Neural cell (in vitro differentiated cells): ENCODE data around the gene GTF2IRD1. TPM values are rescaled to one million over a fixed set of nuclear protein-coding genes. Genes with fewer than 3 reads are reported as not detected.

ENCODE experiments used
- H2AFZ ChIP-seq: fragments of 200-600, 300-800 bp; sonication (generic), shearing (Covaris generic); 2 replicates; pipeline ENCODE4 v1.6.0; 2014; ENCODE audit warnings: low read depth, mild to moderate bottlenecking, antibody characterized with exemption, low read length, moderate library complexity
- H3F3A ChIP-seq: fragments of 200-600 bp; shearing (Covaris generic); 2 replicates; pipeline ENCODE4 v1.6.1; 2016; ENCODE audit warnings: mild to moderate bottlenecking, moderate library complexity, mixed read lengths, antibody characterized with exemption, low read length; ENCODE audit not compliant: insufficient read depth, poor library complexity, severe bottlenecking
- H3K27ac ChIP-seq: fragments of 200-600, 300-800 bp; sonication (generic), shearing (Covaris generic); 2 replicates; pipeline ENCODE4 v1.5.1; 2014; ENCODE audit warnings: mild to moderate bottlenecking, low read length, moderate library complexity
- H3K27me3 ChIP-seq: fragments of 300-800, 200-600 bp; sonication (generic), shearing (Covaris generic); 2 replicates; pipeline ENCODE4 v1.6.0; 2014; ENCODE audit warnings: mild to moderate bottlenecking, low read depth, low read length, moderate library complexity; ENCODE audit not compliant: insufficient read depth
- H3K36me3 ChIP-seq: fragments of 300-800, 200-600 bp; sonication (generic), shearing (Covaris generic); 2 replicates; pipeline ENCODE4 v1.5.1; 2014; ENCODE audit warnings: mild to moderate bottlenecking, antibody characterized with exemption, low read length, moderate library complexity; ENCODE audit not compliant: insufficient read depth
- H3K4me2 ChIP-seq: fragments of 300-800, 200-600 bp; sonication (generic), shearing (Covaris generic); 2 replicates; pipeline ENCODE4 v1.6.0; 2014; ENCODE audit warnings: mild to moderate bottlenecking, low read length
- H3K4me3 ChIP-seq: fragments of 300-800, 200-600 bp; sonication (generic), shearing (Covaris generic); 2 replicates; pipeline ENCODE4 v1.5.1; 2014; ENCODE audit warnings: mild to moderate bottlenecking, low read length, moderate library complexity
- H3K79me2 ChIP-seq: fragments of 200-600 bp; shearing (Covaris generic); replicated peaks from 2 replicates; pipeline ENCODE4 v1.6.0; 2014; ENCODE audit warnings: mild to moderate bottlenecking, low read length, moderate library complexity; ENCODE audit not compliant: insufficient read depth
- H3K9ac ChIP-seq: fragments of 300-800, 200-600 bp; sonication (generic), shearing (Covaris generic); 2 replicates; pipeline ENCODE4 v1.6.1; 2016; ENCODE audit warnings: mild to moderate bottlenecking, low read length, mixed read lengths
- H3K9me2 ChIP-seq: fragments of 200-600 bp; shearing (Covaris generic); 2 replicates; pipeline ENCODE4 v1.6.1; 2016; ENCODE audit warnings: mild to moderate bottlenecking, low read length, mixed read lengths; ENCODE audit not compliant: insufficient read depth
- H3K9me3 ChIP-seq: fragments of 200-600, 300-800 bp; sonication (generic), shearing (Covaris generic); 2 replicates; pipeline ENCODE4 v1.6.1; 2016; ENCODE audit warnings: mild to moderate bottlenecking, mixed run types, low read length, moderate library complexity, mixed read lengths
- H4K20me1 ChIP-seq: fragments of 200-600 bp; shearing (Covaris generic); 2 replicates; pipeline ENCODE4 v1.6.1; 2016; ENCODE audit warnings: mild to moderate bottlenecking, mixed run types; ENCODE audit not compliant: insufficient read depth
- EP300 ChIP-seq: fragments of 450-650 bp; conservative IDR thresholded peaks from 2 replicates; pipeline ENCODE4 v1.6.1; 2014; ENCODE audit warnings: antibody characterized with exemption, mild to moderate bottlenecking, moderate library complexity; ENCODE audit not compliant: poor library complexity, severe bottlenecking
- EZH2 ChIP-seq: fragments of 200-600, 300-800 bp; shearing (Covaris generic), sonication (generic); IDR thresholded peaks from 2 replicates; pipeline ENCODE4 v1.6.1; 2014; ENCODE audit warnings: antibody characterized with exemption, low read length, borderline replicate concordance, mild to moderate bottlenecking; ENCODE audit not compliant: insufficient read depth, poor library complexity, severe bottlenecking
- MXI1 ChIP-seq: fragments of 450-650 bp; conservative IDR thresholded peaks from 2 replicates; pipeline ENCODE4 v1.6.1; 2014; ENCODE audit warnings: antibody characterized with exemption, mild to moderate bottlenecking; ENCODE audit not compliant: poor library complexity, severe bottlenecking
- POLR2AphosphoS5 ChIP-seq: IDR thresholded peaks from 2 replicates; pipeline ENCODE4 v1.6.1; 2012
- RAD21 ChIP-seq: fragments of 450-650 bp; conservative IDR thresholded peaks from 2 replicates; pipeline ENCODE4 v1.6.1; 2014; ENCODE audit warnings: antibody characterized with exemption, mild to moderate bottlenecking, moderate library complexity
- SMC3 ChIP-seq: fragments of 450-650 bp; conservative IDR thresholded peaks from 2 replicates; pipeline ENCODE4 v1.6.1; 2014; ENCODE audit warnings: antibody characterized with exemption, mild to moderate bottlenecking, moderate library complexity; ENCODE audit not compliant: poor library complexity
- TAF1 ChIP-seq: IDR thresholded peaks from 2 replicates; pipeline ENCODE4 v1.6.1; 2012; ENCODE audit warnings: low read depth
- polyA plus RNA-seq: library from polyadenylated mRNA; depleted of rRNA; stranded (reverse); fragments of >200 nt; gene quantifications from 2 replicates; pipeline ENCODE4 v1.2.3, GENCODE V29; 2014
- TF ChIP-seq, protein P1 (sequence below): IDR thresholded peaks from 2 replicates; pipeline ENCODE4 v1.6.1; 2012; ENCODE audit warnings: borderline replicate concordance
- TF ChIP-seq, protein P2 (sequence below): fragments of 450-650 bp; IDR thresholded peaks from 2 replicates; pipeline ENCODE4 v1.5.1; 2014; ENCODE audit warnings: antibody characterized with exemption, mild to moderate bottlenecking, moderate library complexity; ENCODE audit not compliant: poor library complexity, severe bottlenecking

GTF2IRD1 gene
- polyA plus RNA-seq, 1 donor from 2014 or later = 31.9 TPM

DNA sequence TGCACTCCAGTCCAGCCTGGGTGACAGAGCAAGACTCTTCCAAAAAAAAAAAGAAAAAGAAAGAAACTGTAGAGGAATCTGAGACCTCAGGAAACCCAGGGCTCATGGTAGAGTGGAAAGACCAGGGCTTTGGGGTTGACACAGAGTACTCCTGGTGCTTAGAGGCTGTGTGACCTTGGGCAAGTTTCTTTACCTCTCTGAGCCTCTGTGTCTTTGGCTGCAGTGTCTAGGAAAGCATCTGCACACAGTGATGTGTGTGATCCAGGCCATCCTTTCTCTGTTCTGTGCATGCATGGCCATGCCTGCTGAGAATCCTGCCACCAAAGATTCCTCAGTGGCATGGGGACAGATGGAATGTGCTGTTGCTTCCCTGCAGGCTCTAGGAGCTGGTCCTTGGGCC, 132.1 kb downstream of the GTF2IRD1 start:
- Histone ChIP-seq H3F3A (no peaks in the 10 kb centered on the region), H3K27me3 (no peaks in the 10 kb centered on the region), H3K79me2 (no peaks in the 10 kb centered on the region), H3K9ac (no peak overlapping the region), H3K4me3 (no peak overlapping the region), H3K9me2 (no peaks in the 10 kb centered on the region), H3K9me3 (no peaks in the 10 kb centered on the region), H3K36me3 (peaks cover 3% of the 10 kb centered on the region), H3K27ac (no peak overlapping the region), H4K20me1 (no peaks in the 10 kb centered on the region), H2AFZ (no peak overlapping the region), H3K4me2 (no peak overlapping the region)
- TF ChIP-seq POLR2AphosphoS5 (no peak), SMC3 (no peak), MXI1 (no peak)

DNA sequence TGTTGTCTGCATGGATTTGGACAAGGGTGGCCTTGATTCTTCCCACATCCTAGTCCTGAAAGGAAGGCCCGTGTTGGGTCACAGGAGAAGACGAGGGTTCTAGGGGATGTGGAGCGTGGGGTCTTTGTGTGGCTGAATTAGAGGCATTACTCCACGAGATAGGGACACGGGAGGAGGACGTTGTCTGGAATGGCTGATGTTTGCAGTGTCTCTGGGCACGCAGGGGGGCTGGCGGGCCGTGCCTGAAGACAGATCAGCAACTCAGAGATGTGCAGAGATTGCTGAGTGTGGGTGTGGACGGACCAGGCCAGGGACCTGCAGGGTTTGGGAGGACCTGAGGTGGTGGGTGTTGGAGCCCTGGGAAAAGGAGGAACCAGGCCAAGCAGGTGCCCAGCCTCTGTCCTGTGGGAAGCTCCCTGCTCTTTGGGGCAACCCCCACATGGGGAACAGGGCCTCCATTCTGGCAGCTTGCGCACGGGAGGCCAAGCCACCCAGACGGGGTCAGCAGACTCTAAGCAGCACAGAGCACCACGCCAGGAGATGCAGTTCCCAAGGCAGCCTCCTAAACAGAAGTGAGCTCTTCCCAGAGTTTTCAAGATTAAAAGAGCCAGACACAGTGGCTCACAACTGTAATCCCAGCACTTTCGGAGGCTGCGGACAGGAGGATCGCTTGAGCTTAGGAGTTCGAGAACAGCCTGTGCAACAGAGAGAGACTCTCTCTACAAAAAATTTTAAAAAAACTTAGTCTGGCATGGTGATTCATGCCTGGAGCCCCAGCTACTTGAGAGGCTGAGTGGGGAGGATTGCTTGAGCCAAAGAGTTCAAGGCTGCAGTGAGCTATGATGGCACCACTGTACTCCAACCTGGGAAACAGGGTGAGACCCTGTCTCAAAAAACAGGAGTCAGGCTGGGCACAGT, 132.8 kb downstream of the GTF2IRD1 start:
- Histone ChIP-seq H3K9me2 (no peaks in the 10 kb centered on the region), H3K27ac (no peak overlapping the region), H3K79me2 (no peaks in the 10 kb centered on the region), H2AFZ (no peak overlapping the region), H4K20me1 (no peaks in the 10 kb centered on the region), H3K9ac (no peak overlapping the region), H3K4me2 (no peak overlapping the region), H3F3A (no peaks in the 10 kb centered on the region), H3K4me3 (no peak overlapping the region), H3K36me3 (peaks cover 4% of the 10 kb centered on the region), H3K27me3 (no peaks in the 10 kb centered on the region), H3K9me3 (no peaks in the 10 kb centered on the region)
- TF ChIP-seq TAF1 (no peak), EZH2 (no peak), MXI1 (no peak), RAD21 (no peak), POLR2AphosphoS5 (no peak), SMC3 (no peak), EP300 (no peak)
- TF ChIP-seq, protein P1, sequence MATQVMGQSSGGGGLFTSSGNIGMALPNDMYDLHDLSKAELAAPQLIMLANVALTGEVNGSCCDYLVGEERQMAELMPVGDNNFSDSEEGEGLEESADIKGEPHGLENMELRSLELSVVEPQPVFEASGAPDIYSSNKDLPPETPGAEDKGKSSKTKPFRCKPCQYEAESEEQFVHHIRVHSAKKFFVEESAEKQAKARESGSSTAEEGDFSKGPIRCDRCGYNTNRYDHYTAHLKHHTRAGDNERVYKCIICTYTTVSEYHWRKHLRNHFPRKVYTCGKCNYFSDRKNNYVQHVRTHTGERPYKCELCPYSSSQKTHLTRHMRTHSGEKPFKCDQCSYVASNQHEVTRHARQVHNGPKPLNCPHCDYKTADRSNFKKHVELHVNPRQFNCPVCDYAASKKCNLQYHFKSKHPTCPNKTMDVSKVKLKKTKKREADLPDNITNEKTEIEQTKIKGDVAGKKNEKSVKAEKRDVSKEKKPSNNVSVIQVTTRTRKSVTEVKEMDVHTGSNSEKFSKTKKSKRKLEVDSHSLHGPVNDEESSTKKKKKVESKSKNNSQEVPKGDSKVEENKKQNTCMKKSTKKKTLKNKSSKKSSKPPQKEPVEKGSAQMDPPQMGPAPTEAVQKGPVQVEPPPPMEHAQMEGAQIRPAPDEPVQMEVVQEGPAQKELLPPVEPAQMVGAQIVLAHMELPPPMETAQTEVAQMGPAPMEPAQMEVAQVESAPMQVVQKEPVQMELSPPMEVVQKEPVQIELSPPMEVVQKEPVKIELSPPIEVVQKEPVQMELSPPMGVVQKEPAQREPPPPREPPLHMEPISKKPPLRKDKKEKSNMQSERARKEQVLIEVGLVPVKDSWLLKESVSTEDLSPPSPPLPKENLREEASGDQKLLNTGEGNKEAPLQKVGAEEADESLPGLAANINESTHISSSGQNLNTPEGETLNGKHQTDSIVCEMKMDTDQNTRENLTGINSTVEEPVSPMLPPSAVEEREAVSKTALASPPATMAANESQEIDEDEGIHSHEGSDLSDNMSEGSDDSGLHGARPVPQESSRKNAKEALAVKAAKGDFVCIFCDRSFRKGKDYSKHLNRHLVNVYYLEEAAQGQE = no peak
- TF ChIP-seq, protein P2, sequence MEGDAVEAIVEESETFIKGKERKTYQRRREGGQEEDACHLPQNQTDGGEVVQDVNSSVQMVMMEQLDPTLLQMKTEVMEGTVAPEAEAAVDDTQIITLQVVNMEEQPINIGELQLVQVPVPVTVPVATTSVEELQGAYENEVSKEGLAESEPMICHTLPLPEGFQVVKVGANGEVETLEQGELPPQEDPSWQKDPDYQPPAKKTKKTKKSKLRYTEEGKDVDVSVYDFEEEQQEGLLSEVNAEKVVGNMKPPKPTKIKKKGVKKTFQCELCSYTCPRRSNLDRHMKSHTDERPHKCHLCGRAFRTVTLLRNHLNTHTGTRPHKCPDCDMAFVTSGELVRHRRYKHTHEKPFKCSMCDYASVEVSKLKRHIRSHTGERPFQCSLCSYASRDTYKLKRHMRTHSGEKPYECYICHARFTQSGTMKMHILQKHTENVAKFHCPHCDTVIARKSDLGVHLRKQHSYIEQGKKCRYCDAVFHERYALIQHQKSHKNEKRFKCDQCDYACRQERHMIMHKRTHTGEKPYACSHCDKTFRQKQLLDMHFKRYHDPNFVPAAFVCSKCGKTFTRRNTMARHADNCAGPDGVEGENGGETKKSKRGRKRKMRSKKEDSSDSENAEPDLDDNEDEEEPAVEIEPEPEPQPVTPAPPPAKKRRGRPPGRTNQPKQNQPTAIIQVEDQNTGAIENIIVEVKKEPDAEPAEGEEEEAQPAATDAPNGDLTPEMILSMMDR = no peak
